Pancreas (tissue), 10 donors: ENCODE results near the gene RSPH1. TPM values are rescaled to one million over a fixed set of nuclear protein-coding genes. Genes with fewer than 3 reads are reported as not detected.
A peak's percentile ranks its signal among the peaks of the same experiment; 100 is the strongest.

Experiments used
- ATAC-seq, 4 donors: fragments of 200-7000 bp; cut with Tn5 transposase; one replicate each; pipeline versions ENCODE4 v1.8.0 to v1.9.1; 2020; ENCODE audit warnings: mild to moderate bottlenecking in 4 of 4, moderate library complexity in 4 of 4
- DNase-seq, 6 donors: peaks; one replicate each; pipeline ENCODE4 v3.0.0-alpha.2; 2020
- FAIRE-seq: peaks from 2 replicates; lab custom pipeline; 2012; peaks lifted over from hg19 to GRCh38; lab: Jason Lieb, UNC
- H3K27ac ChIP-seq, 4 donors: fragments of 200-600 bp; sonication (generic); 1 replicate in 3 of 4; 2 replicates in 1 of 4; pipeline versions ENCODE4 v1.5.0 to v1.8.0; 2020
- H3K27me3 ChIP-seq, 4 donors: fragments of 200-600 bp; one replicate each; pipeline ENCODE4 v1.8.0; 2021
- H3K36me3 ChIP-seq, 3 donors: fragments of 200-600 bp; sonication (generic) in 1 of 3; one replicate each; pipeline versions ENCODE4 v1.5.0 to v1.8.0; 2020 to 2021
- H3K4me1 ChIP-seq, 3 donors: fragments of 200-600 bp; one replicate each; pipeline ENCODE4 v1.8.0; 2021
- H3K4me3 ChIP-seq, 4 donors: fragments of 200-600 bp; sonication (generic) in 2 of 4; one replicate each; pipeline versions ENCODE4 v1.5.0 to v1.8.0; 2020 to 2021
- H3K9me3 ChIP-seq, 4 donors: fragments of 200-600 bp; one replicate each; pipeline ENCODE4 v1.8.0; 2021
- CTCF ChIP-seq, 4 donors: fragments of 200-600 bp; sonication (generic) in 3 of 4; IDR thresholded peaks; one replicate each; pipeline versions ENCODE4 v1.5.0 to v1.8.0; 2021; ENCODE audit warnings: antibody characterized with exemption in 4 of 4
- WGBS, 2 donors: extraction: QIAGEN DNeasy Blood & Tissue Kit; methylation state at CpG; one replicate each; pipeline ENCODE4 v1.1.7; 2013; 5-methylcytosine and 5-hydroxymethylcytosine counted together
- intact Hi-C, 3 donors: fragments of 100-400 bp; cut with DNase I; formaldehyde crosslinking; loops; one replicate each; pipeline versions ENCODE4 v1.11.1 to v1.14.2; 2022
- polyA plus RNA-seq, 2 donors: library from polyadenylated mRNA; stranded (reverse); fragments of 200-250 nt; gene quantifications; one replicate each; pipeline ENCODE4 v1.2.3, GENCODE V29; 2013
- total RNA-seq, 6 donors: library from RNA; stranded (reverse); fragmentation: NEBNext Ultra II Directional in 4 of 6; extraction: Animal tissue kit (Norgen Biotek cat#: 25700) in 4 of 6; gene quantifications; one replicate each; pipeline versions ENCODE4 v1.2.1 to v1.2.4, GENCODE V29; 2021 to 2023
- donor health status: healthy with polysubstance abuse.
- donor health status: DM: no; HTN: no; CAD: no; lungs with moderate emphysema.
- donor health status: DM: no; HTN: no; CAD: no.
- donor health status: control.
- donor health status: control.
- donor health status: Bipolar disorder and iron deficiency.
- donor health status: DM: yes; HTN: yes; CAD: no.
- donor health status: DM: no; HTN: no; CAD: no.
- donor health status: DM: no; HTN: no; CAD: no.
- donor health status: DM: yes; HTN: yes; CAD: no.

The RSPH1 gene
- total and polyA plus RNA-seq, 8 donors, result 0.94 to 5.0 (median 2.1) TPM

GRCh38 chr21:42480736-42481135 is 15.3 kb downstream of the RSPH1 start:
- no peak for DNase-seq
- no peak for TF ChIP-seq CTCF (IDR thresholded peaks at IDR 0.05)
- no peak for ATAC-seq
- no peaks in the 10 kb centered on the region for H3K36me3 ChIP-seq
- intact Hi-C loops, result no loop called here
- 88 to 91% methylated on average over 10 of the region's 10 CpGs for WGBS, 2 donors
- H3K27ac ChIP-seq, result no peak overlapping the region
- H3K4me1 ChIP-seq, result peaks cover 0 to 11% (median 5%) of the 10 kb centered on the region in 3 donors
- no peaks in the 10 kb centered on the region for H3K27me3 ChIP-seq
- no peak overlapping the region for H3K4me3 ChIP-seq
- H3K9me3 ChIP-seq, result no peaks in the 10 kb centered on the region
- FAIRE-seq, result no peak

GRCh38 chr21:42479582-42479981 is 16.4 kb downstream of the RSPH1 start:
- intact Hi-C loops, result no loop called here
- Histone ChIP-seq H3K9me3 (no peaks in the 10 kb centered on the region), H3K27me3 (no peaks in the 10 kb centered on the region), H3K4me1 (peaks cover 0 to 11% (median 5%) of the 10 kb centered on the region in 3 donors), H3K27ac (no peak overlapping the region), H3K4me3 (no peak overlapping the region), H3K36me3 (no peaks in the 10 kb centered on the region)
- FAIRE-seq (no peak), DNase-seq (no peak), ATAC-seq (no peak)
- TF ChIP-seq CTCF (IDR thresholded peaks at IDR 0.05), result no peak
- 78 to 86% methylated on average over 5 of the region's 5 CpGs for WGBS, 2 donors

- 45% methylated on average over 7 of the region's 7 CpGs for WGBS, 2 donors
- peaks cover 0 to 16% (median 5%) of the 10 kb centered on the region in 3 donors for H3K4me1 ChIP-seq
- ATAC-seq, result no peak
Measured at GRCh38 chr21:42478504-42478903, 17.5 kb downstream of the RSPH1 start.

GRCh38 chr21:42476388-42477331 is 19.4 kb downstream of the RSPH1 start:
- FAIRE-seq (no peak), DNase-seq (peak in 1 of 6 donors; percentile 64)
- 82 to 90% methylated on average over 25 of the region's 25 CpGs for WGBS, 2 donors

More at GRCh38 chr21:42478504-42478903, 17.5 kb downstream of the RSPH1 start:
- no peak overlapping the region for H3K4me3 ChIP-seq
- H3K9me3 ChIP-seq, result no peaks in the 10 kb centered on the region
- FAIRE-seq (no peak), DNase-seq (no peak)
- no peaks in the 10 kb centered on the region for H3K27me3 ChIP-seq
- intact Hi-C loops, result no loop called here
- TF ChIP-seq CTCF (IDR thresholded peaks at IDR 0.05), result no peak
- H3K27ac ChIP-seq, result no peak overlapping the region
- H3K36me3 ChIP-seq, result no peaks in the 10 kb centered on the region

More at GRCh38 chr21:42476388-42477331, 19.4 kb downstream of the RSPH1 start:
- no peak for ATAC-seq
- no peak overlapping the region for H3K27ac ChIP-seq
- no peak overlapping the region for H3K4me3 ChIP-seq
- TF ChIP-seq CTCF (IDR thresholded peaks at IDR 0.05), result no peak
- no peaks in the 10 kb centered on the region for H3K36me3 ChIP-seq
- intact Hi-C loops, result no loop called here
- H3K27me3 ChIP-seq, result no peaks in the 10 kb centered on the region
- H3K4me1 ChIP-seq, result peaks cover 0 to 14% (median under 1%) of the 10 kb centered on the region in 3 donors
- no peaks in the 10 kb centered on the region for H3K9me3 ChIP-seq
